Progenitor cell of endocrine pancreas (in vitro differentiated cells): ENCODE data around the gene ARHGAP27. TPM values are rescaled to one million over a fixed set of nuclear protein-coding genes. Genes with fewer than 3 reads are reported as not detected.

Source experiments
- DNase-seq: peaks from one replicate; pipeline ENCODE4 v3.0.0; 2021; ENCODE audit warnings: low spot score; ENCODE audit not compliant: unreplicated experiment
- H3K27ac Mint-ChIP-seq: 2 replicates; pipeline ENCODE4 v1.8.0; 2021; ENCODE audit warnings: mild to moderate bottlenecking, moderate library complexity, mixed read lengths
- H3K27me3 Mint-ChIP-seq: 2 replicates; pipeline ENCODE4 v1.8.0; 2021; ENCODE audit warnings: mixed read lengths
- H3K36me3 Mint-ChIP-seq: 2 replicates; pipeline ENCODE4 v1.8.0; 2022; ENCODE audit warnings: mixed read lengths; ENCODE audit not compliant: insufficient read depth
- H3K4me1 Mint-ChIP-seq: 2 replicates; pipeline ENCODE4 v1.8.0; 2021; ENCODE audit warnings: low read depth, mixed read lengths
- H3K4me3 Mint-ChIP-seq: 2 replicates; pipeline ENCODE4 v1.8.0; 2021; ENCODE audit warnings: low read depth, mild to moderate bottlenecking, moderate library complexity, mixed read lengths
- H3K9me3 Mint-ChIP-seq: 2 replicates; pipeline ENCODE4 v1.8.0; 2021; ENCODE audit warnings: low read depth, mixed read lengths
- CTCF ChIP-seq: fragments of 200-600 bp; sonication (generic); IDR thresholded peaks from one replicate; pipeline ENCODE4 v1.5.0; 2021; ENCODE audit warnings: antibody characterized with exemption, mild to moderate bottlenecking; ENCODE audit not compliant: unreplicated experiment
- total RNA-seq: library from RNA; stranded (reverse); gene quantifications from 2 replicates; pipeline ENCODE4 v1.2.1, GENCODE V29; 2021

ARHGAP27 gene
- total RNA-seq, 1 donor from 2014 or later = 7.6 TPM

GRCh38 chr17:45353043-45353442 is 79.6 kb downstream of the ARHGAP27 start:
- no peak for DNase-seq
- Mint-ChIP-seq H3K27me3 (peaks cover 7% of the 10 kb centered on the region), H3K9me3 (peaks cover 13% of the 10 kb centered on the region), H3K4me1 (no peaks in the 10 kb centered on the region), H3K36me3 (no peaks in the 10 kb centered on the region), H3K4me3 (no peak overlapping the region), H3K27ac (no peak overlapping the region)
- no peak for TF ChIP-seq CTCF

GRCh38 chr17:45351831-45352230 is 80.8 kb downstream of the ARHGAP27 start:
- H3K4me1 Mint-ChIP-seq = no peaks in the 10 kb centered on the region
- H3K36me3 Mint-ChIP-seq = no peaks in the 10 kb centered on the region
- peaks cover 13% of the 10 kb centered on the region for H3K9me3 Mint-ChIP-seq
- DNase-seq = no peak
- H3K27ac Mint-ChIP-seq = no peak overlapping the region
- no peak overlapping the region for H3K4me3 Mint-ChIP-seq
- TF ChIP-seq CTCF = no peak
- peaks cover 7% of the 10 kb centered on the region for H3K27me3 Mint-ChIP-seq

- Mint-ChIP-seq H3K27me3 (no peaks in the 10 kb centered on the region), H3K4me3 (no peak overlapping the region), H3K4me1 (no peaks in the 10 kb centered on the region), H3K36me3 (no peaks in the 10 kb centered on the region), H3K9me3 (peaks cover 13% of the 10 kb centered on the region), H3K27ac (no peak overlapping the region)
- no peak for DNase-seq
- TF ChIP-seq CTCF = no peak
Measured at GRCh38 chr17:45347444-45347843, 85.2 kb downstream of the ARHGAP27 start.

- no peak for DNase-seq
- no peak overlapping the region for H3K27ac Mint-ChIP-seq
- no peak overlapping the region for H3K4me3 Mint-ChIP-seq
- TF ChIP-seq CTCF = no peak
- H3K4me1 Mint-ChIP-seq = no peaks in the 10 kb centered on the region
- H3K9me3 Mint-ChIP-seq = peaks cover 5% of the 10 kb centered on the region
- H3K36me3 Mint-ChIP-seq = no peaks in the 10 kb centered on the region
- no peaks in the 10 kb centered on the region for H3K27me3 Mint-ChIP-seq
Measured at GRCh38 chr17:45346216-45347015, 86.3 kb downstream of the ARHGAP27 start.

- H3K4me1 Mint-ChIP-seq = no peaks in the 10 kb centered on the region
Measured at GRCh38 chr17:45345554-45346215, 87.0 kb downstream of the ARHGAP27 start.

More at GRCh38 chr17:45345554-45346215, 87.0 kb downstream of the ARHGAP27 start:
- Mint-ChIP-seq H3K36me3 (no peaks in the 10 kb centered on the region), H3K27ac (no peak overlapping the region), H3K9me3 (no peaks in the 10 kb centered on the region), H3K27me3 (no peaks in the 10 kb centered on the region), H3K4me3 (no peak overlapping the region)
- no peak for DNase-seq
- TF ChIP-seq CTCF = no peak
